GM18498 (cell line): ENCODE results near the gene ZNF780A.
A peak's percentile ranks its signal among the peaks of the same experiment; 100 is the strongest.
"Not testable (repeated sequence)": the region's sequence is repeated elsewhere in the genome, so short reads cannot be mapped to it uniquely, and the experiment has no call there.

ENCODE experiments used
- ATAC-seq: cut with Tn5 transposase; IDR thresholded peaks from one replicate; pipeline ENCODE4 v1.9.1; 2021; ENCODE audit warnings: mild to moderate bottlenecking, moderate library complexity; ENCODE audit not compliant: unreplicated experiment

ZNF780A gene

DNA sequence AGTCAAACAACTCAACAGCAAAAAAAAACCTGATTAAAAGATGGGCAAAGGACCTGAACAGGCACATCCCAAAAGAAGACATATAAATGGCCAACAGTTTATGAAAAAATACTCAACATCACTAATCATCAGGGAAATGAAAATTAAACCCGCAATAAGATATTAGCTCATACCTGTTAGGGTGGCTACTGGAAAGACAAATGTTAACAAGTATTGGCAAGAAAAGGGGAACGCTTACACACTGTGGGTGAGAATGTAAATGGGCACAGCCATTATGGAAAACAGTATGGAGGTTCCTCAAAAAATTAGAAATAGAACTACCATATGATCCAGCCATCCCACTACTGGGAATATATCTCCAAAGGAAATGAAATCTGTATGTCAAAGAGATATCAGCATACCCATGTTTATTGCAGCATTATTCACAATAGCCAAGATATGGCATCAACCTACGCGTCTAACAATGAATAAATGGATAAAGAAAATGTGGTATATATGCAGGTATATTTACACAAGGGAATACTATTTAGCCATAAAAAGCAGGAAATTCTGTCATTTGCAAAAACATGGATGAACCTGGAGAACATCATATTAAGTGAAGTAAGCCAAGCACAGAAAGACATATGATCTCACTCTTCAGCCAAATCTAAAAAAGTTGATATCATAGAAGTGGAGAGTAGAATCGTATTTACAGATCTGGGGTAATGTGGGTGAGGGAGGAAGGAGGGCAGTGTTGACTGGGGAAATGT, 2.3 kb downstream of the ZNF780A start:
- ATAC-seq, result no peak

DNA sequence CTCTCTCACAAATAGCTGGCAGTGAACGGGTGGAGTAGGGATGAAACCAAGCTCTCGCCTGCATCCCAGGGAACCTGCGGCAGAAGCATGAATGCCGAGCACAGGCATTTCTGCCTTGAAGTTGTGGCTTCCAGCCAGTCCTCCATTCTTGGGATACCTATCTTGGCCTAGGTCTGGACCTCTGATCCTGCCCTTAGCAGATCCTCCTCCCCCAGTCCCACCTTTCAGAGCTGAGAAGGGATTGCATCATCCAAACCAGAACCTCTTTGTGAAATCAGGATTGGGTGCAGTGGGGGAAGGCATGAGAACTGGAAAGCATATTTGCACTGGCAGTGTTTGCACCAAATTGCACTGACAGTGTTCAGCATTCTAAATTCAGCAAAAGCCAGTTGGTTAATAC, 5.8 kb downstream of the ZNF780A start:
- no peak for ATAC-seq

DNA sequence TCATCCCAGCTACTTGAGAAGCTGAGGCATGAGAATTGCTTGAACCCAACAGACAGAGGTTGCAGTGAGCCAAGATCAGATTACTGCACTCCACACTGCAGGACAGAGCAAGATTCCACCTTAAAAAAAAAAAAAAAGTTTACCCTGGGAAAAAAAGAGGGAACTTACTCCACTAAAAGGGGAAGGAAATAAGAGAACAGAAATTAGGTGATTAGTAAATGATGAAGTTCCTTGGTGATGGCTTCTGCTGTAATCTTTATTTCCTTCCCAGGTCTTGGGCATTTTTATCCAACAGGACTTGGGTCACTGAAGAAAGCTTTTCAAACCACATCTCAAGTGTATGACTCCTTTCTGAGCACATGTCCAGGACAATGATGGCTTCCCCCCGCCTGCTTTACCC, 9.3 kb downstream of the ZNF780A start:
- no peak for ATAC-seq

DNA sequence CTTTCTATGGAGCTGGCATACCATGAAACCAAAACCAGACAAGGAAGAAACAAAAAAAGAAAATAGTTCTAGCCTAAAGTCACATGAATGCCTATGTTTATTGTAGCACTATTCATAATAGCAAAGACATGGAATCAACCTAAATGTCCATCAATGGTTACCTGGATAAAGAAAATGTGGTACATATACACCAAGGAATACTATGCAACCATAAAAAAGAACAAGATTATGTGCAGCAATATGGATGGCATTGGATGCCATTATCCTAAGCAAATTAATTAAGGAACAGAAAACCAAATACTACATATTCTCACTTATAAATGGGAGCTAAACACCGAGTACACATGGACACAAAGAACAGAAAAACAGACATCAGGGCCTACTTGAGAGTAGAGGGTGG, 10.5 kb downstream of the ZNF780A start:
- no peak for ATAC-seq

DNA sequence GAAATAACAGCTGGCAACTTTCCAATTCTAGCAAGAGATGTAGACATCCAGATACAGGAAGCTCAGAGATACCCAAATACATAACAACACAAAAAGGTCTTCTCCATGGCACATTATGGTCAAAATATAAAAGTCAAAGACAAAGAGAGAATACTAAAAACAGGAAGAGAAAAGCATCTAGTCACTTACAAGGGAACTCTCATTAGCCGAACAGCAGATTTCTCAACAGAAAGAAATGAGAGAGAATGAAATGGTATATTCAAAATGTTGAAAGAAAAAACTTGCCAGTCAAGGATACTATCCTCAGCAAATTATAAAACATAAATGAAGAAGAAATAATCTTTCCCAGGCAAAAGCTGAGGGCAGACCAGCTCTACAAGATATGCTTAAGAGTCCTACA, 12.4 kb downstream of the ZNF780A start:
- no peak for ATAC-seq

DNA sequence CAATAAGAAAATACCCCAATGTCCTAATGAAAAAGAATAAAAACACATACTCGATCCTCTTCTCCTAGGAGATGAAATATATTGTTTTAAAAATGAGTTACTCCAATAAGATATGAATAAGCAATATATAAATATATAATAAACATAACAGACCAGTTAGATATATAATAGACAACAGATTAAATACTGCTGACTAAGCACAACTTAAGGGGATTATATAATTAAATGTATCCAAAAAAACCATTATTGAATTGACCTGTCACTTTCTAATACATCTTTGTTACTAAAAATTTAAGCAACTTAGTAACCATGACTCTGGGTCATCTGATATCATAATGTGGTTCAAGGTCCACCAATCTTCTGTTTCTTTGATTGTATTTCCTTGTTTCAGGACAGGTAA, 20.7 kb downstream of the ZNF780A start:
- no peak for ATAC-seq

DNA sequence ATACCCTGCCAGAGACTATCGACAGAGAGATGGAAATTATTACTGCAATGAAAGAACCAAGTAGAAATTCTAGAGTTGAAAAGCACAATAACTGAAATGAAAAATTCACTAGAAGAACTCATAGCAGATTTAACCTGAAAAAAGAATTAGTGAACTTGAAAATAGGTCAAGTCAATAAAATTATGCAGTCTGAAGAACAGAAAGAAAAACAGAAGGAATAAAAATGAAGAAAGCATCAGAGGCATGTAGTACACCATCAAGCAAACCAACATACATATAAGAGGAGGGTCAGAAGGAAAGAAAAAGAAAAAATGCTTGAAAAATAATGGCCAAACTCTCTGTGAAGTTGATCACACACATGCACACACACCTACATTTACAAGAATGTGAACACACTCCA, 31.1 kb downstream of the ZNF780A start:
- ATAC-seq, result no peak

DNA sequence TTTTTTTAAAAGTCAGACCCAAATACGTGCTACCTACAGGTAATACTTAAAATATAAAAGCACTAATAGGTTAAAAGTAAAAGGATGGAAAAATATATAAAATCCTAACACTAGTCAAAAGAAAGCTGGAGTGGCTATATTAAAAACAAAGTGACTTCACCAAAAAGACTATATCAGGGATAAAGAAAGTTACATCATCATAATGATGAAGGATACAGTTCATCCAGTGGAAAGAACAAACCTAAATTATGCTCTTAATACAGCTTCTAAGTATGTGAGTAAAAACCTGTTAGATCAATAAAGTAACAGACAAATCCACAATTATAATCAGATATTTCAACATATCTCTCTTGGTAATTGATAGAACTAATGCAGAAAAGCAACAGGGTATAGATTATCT, 33.6 kb downstream of the ZNF780A start:
- no peak for ATAC-seq

DNA sequence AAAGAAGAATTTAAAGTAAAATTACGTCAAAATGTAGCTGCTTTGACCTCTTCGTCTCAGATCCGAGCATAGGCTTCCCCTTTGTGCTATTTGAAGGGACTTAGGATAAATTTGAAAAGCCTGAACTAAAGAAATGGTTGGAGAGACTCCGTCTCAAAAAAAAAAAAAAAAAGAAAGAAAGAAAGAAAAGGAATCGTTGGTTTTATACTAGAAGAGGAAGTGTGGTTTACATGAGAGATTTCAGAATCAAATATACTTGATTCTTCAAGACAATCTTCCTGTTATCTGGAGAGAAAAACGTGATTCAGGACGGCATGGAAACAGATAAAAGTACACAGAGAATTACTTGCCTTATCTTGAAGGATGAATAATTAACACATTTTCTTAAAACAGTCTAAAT, 34.2 kb downstream of the ZNF780A start:
- ATAC-seq, result no peak

DNA sequence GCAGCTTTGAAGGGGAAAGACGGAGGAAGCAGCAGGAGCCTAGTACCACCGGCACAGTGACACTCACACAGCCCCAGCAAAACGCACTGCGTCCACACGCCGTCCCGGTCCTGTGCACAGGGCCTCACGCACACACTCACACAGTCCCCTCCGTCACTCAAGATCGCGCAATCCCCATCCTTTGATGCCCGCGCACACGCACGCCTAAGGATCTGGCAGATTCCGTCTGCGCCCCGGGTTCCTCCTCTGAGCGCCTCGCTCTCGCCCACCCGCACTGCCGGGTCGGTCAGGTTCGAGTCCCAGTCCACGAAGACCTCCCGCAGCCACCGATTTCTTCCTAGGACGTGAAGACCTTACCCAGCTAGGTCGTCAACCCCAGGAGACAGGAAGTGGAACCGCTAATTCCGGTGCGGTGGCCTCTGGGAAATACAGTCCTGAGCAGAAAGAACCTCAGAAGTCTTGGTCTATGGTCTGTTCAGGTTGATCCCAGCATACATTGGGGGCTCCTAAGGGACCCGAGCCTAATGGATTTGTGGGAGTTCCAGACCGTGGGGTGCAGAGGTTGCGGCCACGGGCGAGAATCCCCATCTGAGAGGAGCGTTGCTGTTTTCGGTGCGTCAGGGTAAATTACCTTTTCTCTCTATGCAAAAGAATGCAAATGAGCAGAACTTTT, 34.8 kb downstream of the ZNF780A start, which contains the start of gene ZNF780B:
Gene ZNF780B (minus strand): TSS at position 400 of the 673 bp plus-strand sequence. CDS start 5,899 bp downstream, outside the sequence.
- ATAC-seq, result peak; percentile 79

DNA sequence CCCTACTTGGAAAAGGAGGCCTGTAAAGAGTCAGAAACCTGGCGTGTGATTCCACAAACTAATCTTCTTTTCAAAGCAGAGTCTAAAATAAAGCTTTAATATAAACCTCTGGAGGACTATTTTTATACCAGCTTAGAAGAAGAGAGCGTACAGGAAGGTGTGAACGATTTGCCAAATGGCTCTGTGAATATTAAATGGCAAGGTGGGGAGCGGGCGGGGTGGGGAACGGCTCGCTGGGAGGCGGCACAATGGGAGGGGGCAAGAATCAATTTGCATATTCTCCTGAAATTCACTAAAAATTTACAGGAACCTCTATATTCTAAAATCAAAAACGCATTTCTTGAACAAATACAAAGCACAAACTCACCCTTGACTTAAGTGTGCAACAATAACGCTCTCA, 35.7 kb downstream of the ZNF780A start:
- ATAC-seq, result no peak

DNA sequence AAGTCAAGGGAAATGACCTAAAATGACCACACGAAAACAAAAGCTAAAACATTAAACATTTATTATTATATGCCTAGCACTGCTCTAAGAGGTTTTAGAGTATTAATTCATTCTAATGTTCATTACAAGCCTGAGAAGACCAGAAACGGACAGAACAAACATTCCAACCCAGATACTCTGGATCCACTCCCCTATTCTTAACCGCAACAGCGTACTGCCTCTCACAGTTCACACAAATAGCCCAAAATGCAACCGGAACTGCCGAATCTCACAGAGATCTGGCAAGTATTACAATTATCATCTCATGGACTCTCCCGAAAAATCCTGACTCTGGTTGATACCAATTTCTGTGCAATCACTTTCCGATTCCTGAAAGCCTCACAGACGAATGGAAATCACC, 36.1 kb downstream of the ZNF780A start:
- no peak for ATAC-seq

DNA sequence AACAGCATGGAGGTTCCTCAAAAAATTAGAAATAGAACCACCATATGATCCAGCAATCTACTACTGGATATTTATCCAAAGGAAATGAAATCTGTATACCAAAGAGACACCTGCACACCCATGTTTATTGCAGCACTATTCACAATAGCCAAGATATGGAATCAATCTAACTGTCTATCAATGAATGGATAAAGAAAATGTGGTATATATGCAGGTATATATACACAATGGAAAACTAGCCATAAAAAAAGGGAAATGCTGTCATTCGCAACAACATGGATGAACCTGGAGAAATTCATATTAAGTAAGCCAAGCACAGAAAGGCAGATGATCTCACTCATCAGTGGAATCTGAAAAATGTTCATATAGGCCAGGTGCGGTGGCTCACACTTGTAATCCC, 37.3 kb downstream of the ZNF780A start:
- ATAC-seq, result no peak

DNA sequence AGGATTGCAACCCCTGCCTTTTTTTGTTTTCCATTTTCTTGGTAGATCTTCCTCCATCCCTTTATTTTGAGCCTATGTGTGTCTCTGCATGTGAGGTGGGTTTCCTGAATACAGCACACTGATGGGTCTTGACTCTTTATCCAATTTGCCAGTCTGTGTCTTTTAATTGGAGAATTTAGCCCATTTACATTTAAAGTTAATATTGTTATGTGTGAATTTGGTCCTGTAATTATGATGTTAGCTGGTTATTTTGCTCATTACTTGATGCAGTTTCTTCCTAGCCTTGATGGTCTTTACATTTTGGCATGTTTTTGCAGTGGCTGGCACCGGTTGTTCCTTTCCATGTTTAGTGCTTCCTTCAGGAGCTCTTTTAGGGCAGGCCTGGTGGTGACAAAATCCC, 49.0 kb downstream of the ZNF780A start:
- ATAC-seq, result not testable (repeated sequence)

DNA sequence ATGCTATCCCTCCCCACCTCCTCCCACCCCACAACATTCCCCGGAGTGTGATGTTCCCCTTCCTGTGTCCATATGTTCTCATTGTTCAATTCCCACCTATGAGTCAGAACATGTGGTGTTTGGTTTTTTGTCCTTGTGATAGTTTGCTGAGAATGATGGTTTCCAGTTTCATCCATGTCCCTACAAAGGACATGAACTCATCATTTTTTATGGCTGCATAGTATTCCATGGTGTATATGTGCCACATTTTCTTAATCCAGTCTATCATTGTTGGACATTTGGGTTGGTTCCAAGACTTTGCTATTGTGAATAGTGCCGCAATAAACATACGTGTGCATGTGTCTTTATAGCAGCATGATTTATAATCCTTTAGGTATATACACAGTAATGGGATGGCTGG, 52.7 kb downstream of the ZNF780A start:
- not testable (repeated sequence) for ATAC-seq

DNA sequence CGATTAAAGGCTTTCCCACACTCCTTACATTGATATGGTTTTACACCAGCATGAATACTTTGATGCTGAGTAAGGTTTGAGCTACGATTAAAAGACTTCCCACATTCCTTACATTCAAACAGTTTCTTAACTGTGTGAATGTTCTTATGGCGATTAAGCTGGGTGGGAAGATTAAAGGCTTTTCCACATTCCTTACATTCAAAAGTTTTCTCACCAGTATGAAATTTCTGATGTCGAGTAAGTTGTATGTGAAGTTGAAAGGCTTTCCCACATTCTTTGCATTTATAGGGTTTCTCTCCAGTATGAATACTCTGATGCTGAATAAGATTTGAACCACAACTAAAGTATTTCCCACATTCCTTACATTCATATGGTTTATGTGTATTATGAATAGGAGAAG, 54.7 kb downstream of the ZNF780A start:
- no peak for ATAC-seq

DNA sequence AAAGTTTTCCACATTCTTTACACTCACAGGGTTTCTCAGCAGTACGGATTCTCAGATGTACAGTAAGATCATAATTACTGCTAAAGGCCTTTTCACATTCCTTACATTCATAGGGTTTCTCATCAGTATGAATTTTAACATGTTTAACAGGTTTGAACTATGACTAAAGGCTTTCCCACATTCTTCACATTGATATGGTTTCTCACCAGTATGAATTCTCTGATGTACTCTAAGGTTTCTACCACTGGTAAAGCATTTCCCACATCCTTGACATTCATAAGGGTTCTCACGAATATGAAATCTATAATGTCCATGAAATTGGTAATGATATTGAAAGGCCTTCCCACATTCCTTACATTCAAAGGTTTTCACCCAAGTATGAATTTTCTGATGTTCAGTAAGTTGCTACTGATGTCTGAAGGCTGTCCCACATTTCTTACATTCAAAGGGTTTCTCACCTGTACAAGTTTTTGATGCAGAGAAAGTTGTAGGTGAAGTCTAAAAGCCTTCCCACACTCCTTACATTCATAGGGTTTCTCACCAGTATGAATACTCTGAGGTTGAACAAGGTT, 56.7 kb downstream of the ZNF780A start:
- no peak for ATAC-seq

DNA sequence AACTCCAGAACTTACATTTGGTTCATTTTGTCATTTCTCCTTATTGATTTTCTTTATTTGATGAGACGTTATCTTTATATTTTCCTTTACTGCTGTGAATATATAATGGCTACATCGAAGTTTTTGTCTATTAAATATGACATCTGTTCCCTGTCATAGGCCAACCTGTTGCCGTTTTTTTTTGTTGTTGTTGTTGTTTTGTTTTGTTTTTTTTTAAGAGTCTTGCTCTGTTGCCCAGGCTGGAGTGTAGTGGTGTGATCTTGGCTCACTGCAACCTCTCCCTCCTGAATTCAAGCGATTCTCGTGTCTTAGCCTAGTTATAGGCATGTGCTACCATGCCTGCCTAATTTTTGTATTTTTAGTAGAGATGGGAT, 64.2 kb downstream of the ZNF780A start:
- no peak for ATAC-seq

DNA sequence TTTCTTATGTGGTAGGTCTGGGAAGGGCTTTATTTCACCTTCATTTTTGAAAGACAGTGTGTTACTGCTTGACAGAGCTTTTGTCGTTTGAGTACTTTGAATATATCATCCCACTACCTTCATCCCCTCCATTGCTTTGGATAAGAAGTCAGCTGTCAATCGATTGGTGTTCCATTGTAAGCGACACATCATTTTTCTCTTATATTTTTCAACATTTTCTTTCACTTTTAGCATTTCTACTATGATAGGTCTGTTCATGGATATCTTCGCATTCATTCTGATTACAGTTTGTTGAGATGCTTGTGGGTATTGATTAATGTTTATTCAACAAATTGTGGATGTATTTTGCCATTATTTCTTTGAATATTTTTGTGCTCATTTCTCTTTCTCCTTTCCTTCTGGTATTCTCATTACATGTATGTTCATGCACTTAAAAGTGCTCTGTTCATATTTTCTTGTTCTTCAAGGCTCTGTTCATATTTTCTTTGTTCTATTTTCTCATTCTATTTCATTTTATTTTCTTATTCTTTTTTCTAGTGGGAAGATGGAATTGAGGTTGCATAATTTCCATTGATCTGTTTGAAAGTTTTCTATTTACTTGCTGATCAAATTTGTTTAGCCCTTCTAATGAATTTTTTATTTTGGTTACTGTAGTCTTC, 64.7 kb downstream of the ZNF780A start:
- ATAC-seq, result no peak

DNA sequence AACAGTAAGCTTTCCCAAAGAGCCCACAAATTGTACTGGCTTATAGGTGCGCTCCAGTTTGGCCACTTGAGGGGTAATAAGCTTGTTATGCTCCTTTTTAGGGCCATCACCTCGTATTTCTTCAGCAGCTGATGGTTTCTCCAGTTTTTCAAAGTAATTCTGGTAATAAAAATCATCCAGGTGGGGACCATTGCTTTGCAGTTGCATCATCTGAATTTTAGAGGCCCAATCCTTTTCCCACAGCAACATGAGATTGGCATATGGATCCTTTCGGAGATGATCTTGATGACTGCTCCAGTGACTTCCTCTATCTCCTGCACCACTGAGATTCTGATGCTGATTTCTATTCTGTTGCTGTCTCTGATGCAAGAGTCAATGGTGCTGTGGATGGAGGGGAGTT, 66.8 kb downstream of the ZNF780A start:
- no peak for ATAC-seq
